Astrocyte of the spinal cord (primary cell): ENCODE results near the gene DSC3.

Experiments used
- DNase-seq: peaks from one replicate; pipeline ENCODE4 v3.0.0; 2011; ENCODE audit warnings: low read depth, low spot score
- H3K4me3 ChIP-seq: 2 replicates; pipeline ENCODE4 v1.5.1; 2011; ENCODE audit warnings: low read depth, mild to moderate bottlenecking, low read length, moderate library complexity
- in situ Hi-C: cut with HindIII; loops from 2 replicates; pipeline ENCODE4 v1.10.0; 2017; ENCODE audit warnings: low sequenced_read_pairs
- TF ChIP-seq, protein P1 (sequence below): IDR thresholded peaks from 2 replicates; pipeline ENCODE4 v1.5.1; 2012; ENCODE audit warnings: low read depth, mild to moderate bottlenecking, low read length, inconsistent platforms

Gene DSC3

GRCh38 chr18:30992231-30992630 is 50.3 kb downstream of the DSC3 start:
- in situ Hi-C loops = no loop called here

GRCh38 chr18:30991397-30991796 is 51.1 kb downstream of the DSC3 start:
- in situ Hi-C loops = no loop called here

More at GRCh38 chr18:30992231-30992630, 50.3 kb downstream of the DSC3 start:
- no peak overlapping the region for H3K4me3 ChIP-seq
- DNase-seq = no peak
- TF ChIP-seq, protein P1, sequence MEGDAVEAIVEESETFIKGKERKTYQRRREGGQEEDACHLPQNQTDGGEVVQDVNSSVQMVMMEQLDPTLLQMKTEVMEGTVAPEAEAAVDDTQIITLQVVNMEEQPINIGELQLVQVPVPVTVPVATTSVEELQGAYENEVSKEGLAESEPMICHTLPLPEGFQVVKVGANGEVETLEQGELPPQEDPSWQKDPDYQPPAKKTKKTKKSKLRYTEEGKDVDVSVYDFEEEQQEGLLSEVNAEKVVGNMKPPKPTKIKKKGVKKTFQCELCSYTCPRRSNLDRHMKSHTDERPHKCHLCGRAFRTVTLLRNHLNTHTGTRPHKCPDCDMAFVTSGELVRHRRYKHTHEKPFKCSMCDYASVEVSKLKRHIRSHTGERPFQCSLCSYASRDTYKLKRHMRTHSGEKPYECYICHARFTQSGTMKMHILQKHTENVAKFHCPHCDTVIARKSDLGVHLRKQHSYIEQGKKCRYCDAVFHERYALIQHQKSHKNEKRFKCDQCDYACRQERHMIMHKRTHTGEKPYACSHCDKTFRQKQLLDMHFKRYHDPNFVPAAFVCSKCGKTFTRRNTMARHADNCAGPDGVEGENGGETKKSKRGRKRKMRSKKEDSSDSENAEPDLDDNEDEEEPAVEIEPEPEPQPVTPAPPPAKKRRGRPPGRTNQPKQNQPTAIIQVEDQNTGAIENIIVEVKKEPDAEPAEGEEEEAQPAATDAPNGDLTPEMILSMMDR = no peak

DNA sequence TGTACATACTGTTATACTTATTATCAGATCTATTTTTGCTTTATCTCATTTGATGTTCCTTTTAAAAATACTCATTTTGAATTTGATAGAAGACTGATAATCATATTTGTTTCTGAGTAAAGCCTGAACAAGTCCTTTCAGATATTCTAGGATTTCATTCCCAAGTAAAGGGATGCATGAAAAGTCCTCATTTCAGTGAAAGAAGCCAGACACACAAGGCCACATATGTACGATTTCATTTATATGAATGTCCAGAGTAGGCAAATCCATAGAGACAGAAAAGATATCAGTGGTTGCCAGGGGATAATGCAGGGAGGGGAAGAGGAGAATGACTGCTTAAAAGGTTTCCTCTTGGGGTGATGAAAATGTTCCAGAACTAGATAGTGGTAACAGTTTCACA is 53.4 kb downstream of the DSC3 start:
- TF ChIP-seq, protein P1 = no peak
- H3K4me3 ChIP-seq = no peak overlapping the region
- in situ Hi-C loops = no loop called here
- no peak for DNase-seq

More at GRCh38 chr18:30991397-30991796, 51.1 kb downstream of the DSC3 start:
- DNase-seq = no peak
- no peak overlapping the region for H3K4me3 ChIP-seq
- TF ChIP-seq, protein P1 = no peak

GRCh38 chr18:30988440-30988839 is 54.1 kb downstream of the DSC3 start:
- H3K4me3 ChIP-seq = no peak overlapping the region
- TF ChIP-seq, protein P1 = no peak
- no peak for DNase-seq
- in situ Hi-C loops = no loop called here

GRCh38 chr18:30987467-30988241 is 54.9 kb downstream of the DSC3 start:
- in situ Hi-C loops = no loop called here
- TF ChIP-seq, protein P1 = no peak
- no peak for DNase-seq

GRCh38 chr18:30985753-30986152 is 56.8 kb downstream of the DSC3 start:
- DNase-seq = no peak
- in situ Hi-C loops = no loop called here
- TF ChIP-seq, protein P1 = no peak
- no peak overlapping the region for H3K4me3 ChIP-seq

More at GRCh38 chr18:30987467-30988241, 54.9 kb downstream of the DSC3 start:
- no peak overlapping the region for H3K4me3 ChIP-seq
